GM18870 (cell line): ENCODE data around the gene PCDH9.
A peak's percentile ranks its signal among the peaks of the same experiment; 100 is the strongest.

Source experiments
- ATAC-seq: cut with Tn5 transposase; IDR thresholded peaks from one replicate; pipeline ENCODE4 v1.9.1; 2021; ENCODE audit warnings: moderate library complexity; ENCODE audit not compliant: unreplicated experiment

The PCDH9 gene

DNA sequence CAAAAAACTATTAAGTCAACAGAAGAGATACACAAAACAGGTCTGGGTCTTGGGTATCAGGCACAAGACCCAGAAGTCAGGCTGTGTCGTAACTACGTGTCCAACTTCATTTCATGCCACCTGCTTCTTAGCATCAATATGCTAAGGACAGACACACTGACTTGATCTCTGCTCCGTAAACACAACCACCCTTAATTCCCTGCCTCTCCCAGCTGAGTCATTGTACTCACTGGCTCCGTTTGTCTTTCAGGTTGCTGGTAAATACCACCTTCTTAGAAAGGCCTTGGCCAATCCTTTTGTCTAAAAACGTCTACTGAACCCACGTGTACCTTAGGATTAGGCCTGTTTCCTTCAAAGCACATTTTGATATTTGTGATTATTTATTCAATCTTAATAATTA lies 726.2 kb downstream of the PCDH9 start:
- no peak for ATAC-seq

DNA sequence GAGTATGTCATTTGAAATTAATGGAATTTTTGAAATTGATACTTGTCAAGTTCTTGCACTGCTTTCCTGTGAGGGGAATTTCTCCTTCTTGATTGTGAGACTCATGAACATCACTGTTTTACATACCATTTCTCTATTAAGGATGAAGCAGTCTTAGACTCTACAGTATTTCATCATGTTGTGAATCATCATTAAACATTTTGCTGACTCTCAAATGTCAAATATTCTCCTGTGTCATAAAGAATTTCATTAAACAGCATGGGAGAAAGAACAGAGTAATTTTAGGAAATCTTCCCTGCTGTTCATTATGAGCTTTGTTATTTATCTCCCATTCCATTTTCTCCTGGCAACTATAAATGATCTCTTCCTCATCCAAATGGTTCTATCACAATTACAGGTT lies 729.0 kb downstream of the PCDH9 start:
- no peak for ATAC-seq

DNA sequence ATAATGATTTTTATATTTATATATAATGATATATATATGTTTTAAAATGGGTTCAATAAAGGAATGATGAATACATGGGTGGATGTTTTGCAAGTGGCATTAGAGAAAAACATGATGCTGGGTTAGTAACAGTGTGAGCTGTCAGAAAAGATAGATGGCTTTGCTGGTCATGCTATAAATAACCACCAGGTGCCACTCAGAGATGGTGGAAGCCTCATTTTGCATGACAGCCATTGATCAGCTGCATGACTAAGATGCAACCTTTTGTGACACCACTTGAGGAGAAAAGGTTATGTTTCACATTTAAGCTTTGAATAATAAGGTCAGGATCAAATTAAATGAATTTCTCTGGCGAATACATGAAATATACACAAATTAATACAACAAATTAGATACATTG lies 737.7 kb downstream of the PCDH9 start:
- ATAC-seq, result peak; percentile 97

DNA sequence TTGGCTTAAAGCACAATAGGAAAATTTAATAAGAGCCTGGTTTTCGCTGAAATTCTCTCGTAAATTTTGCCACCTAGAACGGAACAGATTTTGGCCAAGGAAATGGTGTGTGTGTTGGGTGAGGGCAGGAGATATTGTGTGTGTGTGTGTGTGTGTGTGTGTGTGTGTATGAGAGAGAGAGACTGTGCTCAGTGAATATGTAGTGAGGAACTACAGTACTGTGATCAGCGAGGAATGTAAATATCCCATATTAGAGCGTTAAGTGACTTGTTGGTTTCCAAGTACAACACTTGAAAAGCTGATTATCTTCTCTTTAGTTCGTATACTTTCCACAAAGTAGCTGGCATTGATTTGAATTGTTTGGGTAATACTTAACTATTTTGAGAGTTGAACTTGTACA lies 738.9 kb downstream of the PCDH9 start:
- no peak for ATAC-seq

DNA sequence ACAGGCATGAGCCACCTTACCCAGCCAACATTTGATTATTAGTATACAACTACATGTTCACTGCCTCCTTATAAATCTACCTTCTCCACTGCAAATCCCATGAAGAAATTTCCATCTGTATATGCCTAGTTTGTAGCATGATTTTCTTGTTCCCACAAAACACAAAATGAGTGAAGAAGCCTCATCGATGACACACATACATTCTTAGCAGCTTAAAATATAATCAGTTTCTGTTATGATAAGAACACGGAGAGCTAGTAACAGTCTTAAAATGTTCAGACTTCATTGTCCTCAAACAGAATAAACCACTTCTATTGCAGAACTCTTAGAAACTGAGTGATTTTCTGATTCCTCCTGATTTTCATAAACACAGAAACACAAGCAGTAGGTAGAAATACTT lies 740.5 kb downstream of the PCDH9 start:
- ATAC-seq, result no peak

- ATAC-seq, result no peak
Observed at GRCh38 chr13:66489172-66489571, 741.0 kb downstream of the PCDH9 start.

DNA sequence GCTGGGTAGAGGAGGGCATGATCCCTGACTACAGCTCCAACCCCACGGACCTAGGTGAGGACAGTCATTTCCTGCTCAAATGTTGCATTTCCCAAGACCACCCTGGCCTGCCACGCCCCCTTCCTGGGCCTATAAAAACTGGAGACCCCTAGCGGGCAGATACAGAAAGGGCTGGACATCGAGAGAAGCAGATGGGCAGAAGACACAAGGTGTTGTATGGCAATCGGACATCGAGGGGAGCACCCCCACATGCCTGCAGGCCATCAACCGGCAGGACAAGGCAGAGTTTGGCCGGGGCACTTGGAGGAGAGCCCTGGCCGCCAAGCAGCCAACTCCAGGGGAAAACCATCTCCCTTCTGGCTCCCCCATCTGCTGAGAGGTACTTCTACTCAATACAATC lies 746.4 kb downstream of the PCDH9 start:
- no peak for ATAC-seq

DNA sequence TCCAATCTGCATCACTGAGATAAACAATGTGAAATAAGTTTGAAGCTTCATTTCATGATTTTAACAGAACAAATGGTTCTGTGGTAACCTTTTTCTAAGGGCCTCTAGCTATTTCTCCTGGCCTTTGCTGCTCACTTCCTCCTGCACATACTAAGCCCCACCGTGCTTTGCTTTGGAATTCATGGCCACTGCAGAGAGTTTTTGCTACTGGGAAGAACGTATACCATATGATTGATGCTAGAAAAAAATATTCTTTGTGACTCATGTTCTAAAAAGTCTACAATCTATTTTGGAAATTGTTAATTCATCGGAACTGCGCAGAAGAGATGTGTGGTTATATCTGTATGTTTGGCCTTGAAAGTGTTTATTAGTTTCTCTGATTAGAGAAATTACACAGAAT lies 747.3 kb downstream of the PCDH9 start:
- ATAC-seq, result no peak

DNA sequence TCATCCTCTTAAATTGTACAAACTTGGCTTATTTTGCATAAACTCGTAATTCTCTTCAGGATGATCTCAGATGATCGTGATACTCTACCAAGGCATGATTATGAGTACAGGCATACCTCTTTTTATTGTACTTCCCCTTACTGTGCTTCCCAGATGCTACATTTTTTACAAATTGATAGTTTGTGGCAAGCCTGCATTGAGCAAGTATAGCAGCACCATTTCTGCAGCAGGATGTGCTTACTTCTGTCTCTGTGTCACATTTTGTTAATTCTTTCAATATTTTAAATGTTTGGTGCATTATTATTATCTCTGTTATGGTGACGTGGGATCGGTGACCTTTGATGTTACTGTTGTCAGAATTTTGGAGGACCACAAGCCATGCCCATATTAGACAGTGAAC lies 752.3 kb downstream of the PCDH9 start:
- no peak for ATAC-seq

- ATAC-seq, result no peak
Observed at GRCh38 chr13:66475061-66475460, 755.1 kb downstream of the PCDH9 start.

- no peak for ATAC-seq
Observed at GRCh38 chr13:66469745-66470144, 760.4 kb downstream of the PCDH9 start.

DNA sequence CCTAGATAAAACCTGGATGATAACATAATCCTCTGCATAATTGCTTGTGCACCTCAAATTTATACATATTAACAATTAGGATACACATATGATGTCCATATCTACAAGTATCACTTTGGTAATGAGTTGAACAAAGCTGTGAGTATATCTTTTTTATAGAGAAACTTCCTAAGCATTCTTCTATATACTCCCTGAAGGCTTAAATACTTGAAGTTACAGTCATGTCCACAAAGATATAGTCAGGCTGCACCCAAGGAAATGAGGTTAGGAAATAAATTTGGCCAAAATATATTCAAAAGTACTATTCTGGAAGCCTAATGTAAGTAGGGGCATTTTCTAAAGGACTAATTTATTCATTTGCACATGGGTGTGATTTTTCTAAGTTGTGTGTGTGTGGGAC lies 761.5 kb downstream of the PCDH9 start:
- ATAC-seq, result no peak

DNA sequence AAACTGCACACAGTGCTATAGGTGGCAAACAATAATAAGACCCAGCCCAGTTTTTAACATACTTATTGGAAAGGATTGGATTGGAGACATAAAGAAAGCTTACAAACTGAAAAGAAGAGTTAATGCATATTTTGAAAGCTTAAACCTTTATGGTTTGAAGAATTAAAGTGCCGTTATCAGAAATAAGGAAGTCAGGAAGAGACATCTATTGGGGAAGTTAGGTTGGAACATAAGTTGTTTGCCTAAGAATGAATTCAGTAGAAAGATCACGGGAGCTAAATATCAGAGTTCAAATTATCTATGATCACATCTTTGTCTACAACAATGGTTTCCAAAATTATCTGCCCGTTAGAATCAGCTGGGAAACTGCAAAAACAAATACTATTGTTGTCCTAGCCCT lies 767.9 kb downstream of the PCDH9 start:
- no peak for ATAC-seq

GRCh38 chr13:66461021-66461420 lies 769.1 kb downstream of the PCDH9 start:
- no peak for ATAC-seq

- no peak for ATAC-seq
Observed at GRCh38 chr13:66459634-66460033, 770.5 kb downstream of the PCDH9 start.

- ATAC-seq, result no peak
Observed at GRCh38 chr13:66459143-66459542, 771.0 kb downstream of the PCDH9 start.

- ATAC-seq, result no peak
Observed at GRCh38 chr13:66446413-66446812, 783.7 kb downstream of the PCDH9 start.

GRCh38 chr13:66443926-66444325 lies 786.2 kb downstream of the PCDH9 start:
- ATAC-seq, result no peak

DNA sequence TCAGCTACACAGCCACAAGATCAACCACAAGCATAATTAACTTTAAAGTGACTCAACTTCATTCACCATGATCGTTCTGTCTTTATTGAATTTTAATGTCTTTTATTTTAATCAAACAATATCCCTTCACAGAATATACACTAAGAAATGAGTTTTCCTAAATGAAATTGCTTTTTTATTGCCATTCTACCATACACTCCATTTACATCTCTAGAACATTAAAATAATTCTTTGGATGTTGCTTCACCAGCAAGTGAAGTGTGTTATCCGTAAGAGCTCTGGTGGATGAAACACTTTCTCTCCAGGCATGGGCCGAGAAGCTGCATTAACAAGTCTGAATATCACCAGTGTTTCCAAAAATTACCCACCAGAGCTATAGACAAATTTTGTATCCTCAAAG lies 789.2 kb downstream of the PCDH9 start:
- ATAC-seq, result no peak

DNA sequence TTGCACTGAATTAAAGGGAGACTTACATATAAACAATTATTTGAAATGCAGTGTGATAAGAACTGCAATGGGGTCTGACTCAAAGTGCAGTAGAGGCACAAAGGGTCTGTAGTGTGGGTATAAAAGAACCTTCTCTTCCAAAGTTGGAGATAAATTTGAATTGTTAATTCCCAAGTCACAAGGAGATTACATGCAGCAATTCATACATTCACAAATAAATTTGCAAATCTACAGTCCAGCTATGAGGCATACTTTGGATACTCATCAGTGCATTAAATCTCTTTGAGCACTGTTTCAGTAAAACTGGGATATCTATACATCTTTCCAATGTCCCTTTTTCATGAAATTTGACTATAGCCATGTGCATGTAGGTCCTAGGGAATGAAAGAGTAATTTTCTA lies 799.4 kb downstream of the PCDH9 start:
- no peak for ATAC-seq

- no peak for ATAC-seq
Observed at GRCh38 chr13:66430269-66430668, 799.9 kb downstream of the PCDH9 start.

GRCh38 chr13:66429156-66429555 lies 801.0 kb downstream of the PCDH9 start:
- ATAC-seq, result no peak

- no peak for ATAC-seq
Observed at GRCh38 chr13:66427458-66427861, 802.7 kb downstream of the PCDH9 start.

DNA sequence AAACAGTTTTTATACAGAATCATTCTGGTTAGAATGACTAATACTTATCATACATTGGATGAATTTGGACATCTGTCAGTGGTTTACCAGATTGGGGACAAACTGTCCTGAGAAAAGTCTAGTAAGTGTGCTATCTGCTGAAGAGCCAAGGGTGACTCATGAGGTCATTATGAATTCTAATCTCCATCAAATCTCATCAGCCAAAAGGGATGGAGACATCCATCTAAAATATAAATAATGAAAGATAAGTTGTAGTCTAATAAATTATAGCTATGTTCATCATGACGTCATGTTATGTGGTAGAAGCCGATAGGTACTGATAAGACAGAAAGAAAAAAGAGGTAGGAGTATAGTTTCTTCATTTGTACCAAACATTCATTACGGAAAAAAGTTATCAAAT lies 804.4 kb downstream of the PCDH9 start:
- no peak for ATAC-seq
